ENCODE measurements around the gene FRG2B.
"Not testable (repeated sequence)": the region's sequence is repeated elsewhere in the genome, so short reads cannot be mapped to it uniquely, and the experiment has no call there.

The FRG2B gene

DNA sequence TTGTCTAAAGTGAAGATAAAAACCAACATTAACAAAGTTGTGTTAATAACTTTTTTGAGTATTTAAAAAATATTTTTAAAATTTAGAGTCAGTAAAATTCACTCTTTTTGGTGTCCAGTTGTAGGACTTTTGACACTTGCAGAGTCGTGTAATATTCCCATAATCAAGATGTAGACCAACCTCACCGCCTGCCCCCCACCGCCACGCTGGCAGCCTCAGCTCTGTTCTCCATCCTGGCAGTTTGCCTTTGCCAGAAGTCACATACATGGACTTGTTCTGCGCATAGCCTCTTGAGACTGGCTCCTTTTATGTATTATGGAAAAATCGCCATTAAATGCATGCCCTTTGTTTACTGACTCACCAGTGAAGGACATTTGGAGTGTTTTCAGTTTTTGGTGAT lies 33.9 kb downstream of the FRG2B start:
- no peak for DNase-seq

DNA sequence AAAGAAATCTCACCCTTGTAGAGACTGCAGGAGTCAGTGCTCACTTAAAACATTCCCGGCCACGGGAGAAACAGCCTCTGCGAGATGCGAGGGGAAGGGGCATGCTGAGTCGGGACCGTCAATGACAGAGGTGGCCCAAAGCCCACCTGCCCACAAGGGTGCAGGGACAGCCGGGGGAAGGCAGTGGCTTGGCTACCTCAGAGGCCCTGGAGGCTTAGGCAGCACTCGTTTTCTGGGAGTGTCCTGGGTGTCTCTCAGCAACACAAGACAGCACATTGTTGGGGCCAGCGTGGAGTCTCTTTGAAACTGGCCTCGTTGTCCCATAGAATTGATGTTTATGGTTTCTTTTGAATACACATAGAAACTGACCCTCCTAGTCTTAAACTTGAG lies 35.6 kb downstream of the FRG2B start:
- no peak for DNase-seq

DNA sequence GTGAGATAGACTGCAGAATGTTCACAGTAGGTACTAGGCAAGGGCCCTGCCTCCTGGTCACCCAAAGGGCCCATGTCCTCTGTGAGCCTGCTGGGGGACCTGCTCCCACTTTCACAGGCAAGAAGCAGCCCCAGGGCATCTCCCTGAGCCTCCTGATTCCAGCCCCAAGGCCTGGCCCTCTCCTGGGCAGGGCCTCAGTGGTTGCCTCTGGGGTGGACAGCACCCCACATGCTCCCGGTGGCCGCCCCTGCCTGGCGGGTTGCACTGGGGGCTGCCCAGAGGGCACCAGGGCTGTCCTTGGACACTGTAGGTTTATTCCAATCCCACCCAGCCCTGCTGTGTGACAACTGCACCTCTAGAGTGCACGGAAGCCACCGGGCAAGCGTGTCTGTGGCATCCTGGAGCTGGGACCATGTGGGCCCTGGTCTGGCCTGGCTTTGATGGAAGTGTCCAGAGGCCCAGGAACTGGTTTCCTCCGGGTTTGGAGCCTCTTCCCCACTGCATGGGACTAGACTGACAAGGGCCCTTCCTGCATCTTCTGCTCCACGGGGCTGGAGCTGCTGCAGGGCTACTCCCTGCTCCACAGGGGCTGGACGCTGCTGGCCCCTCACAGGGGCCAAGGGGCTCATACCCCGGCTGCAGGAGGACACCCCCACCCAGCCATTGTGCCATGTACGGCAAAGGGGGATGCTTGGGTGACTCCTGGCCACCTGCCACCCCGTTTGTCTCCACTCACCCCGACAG lies 36.2 kb downstream of the FRG2B start:
- DNase-seq = no peak

DNA sequence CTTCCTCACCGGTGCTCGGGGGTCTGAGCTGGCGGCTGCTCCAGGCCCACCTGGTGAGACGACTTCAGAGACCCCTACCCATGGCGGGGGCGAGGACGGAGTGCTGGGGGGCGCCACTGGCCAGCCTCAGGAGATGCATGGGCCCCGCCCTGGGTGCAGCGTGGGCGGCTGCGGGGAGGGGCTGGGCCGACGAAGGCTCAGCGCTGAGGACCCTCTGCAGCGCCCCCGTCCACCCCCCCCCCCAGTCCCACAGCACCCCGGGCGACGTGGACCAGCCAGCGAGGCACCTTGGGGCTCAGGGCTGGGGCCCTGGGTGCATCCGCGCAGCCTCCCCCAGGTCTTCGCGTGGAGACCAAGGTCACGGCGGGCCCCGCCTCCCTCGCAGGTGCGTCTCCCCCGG lies 49.6 kb downstream of the FRG2B start:
- not testable (repeated sequence) for DNase-seq
